Stimulated activated CD4-positive, alpha-beta T cell treated with anti-CD3 and anti-CD28 coated beads, Interleukin-12 subunit alpha, Interleukin-12 subunit beta, amount 100 ng/mL, for 48 hours (primary cell): Measurements from ENCODE around the gene TRPC4.

Experiments used
- DNase-seq, 3 donors: peaks; one replicate each; pipeline ENCODE4 v3.0.0-alpha.2; 2020; ENCODE audit warnings: low read depth in 2 of 3, low spot score in 1 of 3

Gene TRPC4

GRCh38 chr13:37869756-37870488, at the start of gene TRPC4:
TRPC4 (minus strand) TSS chr13:37869772; CDS start chr13:37783333, 86,439 bp downstream.
- no peak for DNase-seq

- no peak for DNase-seq
Observed at GRCh38 chr13:37918751-37919150, 49.2 kb upstream of the TRPC4 start.

- no peak for DNase-seq
Observed at GRCh38 chr13:37918116-37918714, 48.6 kb upstream of the TRPC4 start.

GRCh38 chr13:37914781-37915391, 45.3 kb upstream of the TRPC4 start:
- no peak for DNase-seq

GRCh38 chr13:37910790-37911189, 41.2 kb upstream of the TRPC4 start:
- DNase-seq: no peak

GRCh38 chr13:37906880-37907279, 37.3 kb upstream of the TRPC4 start:
- no peak for DNase-seq

- no peak for DNase-seq
Observed at GRCh38 chr13:37905736-37906135, 36.2 kb upstream of the TRPC4 start.

GRCh38 chr13:37899753-37900152, 30.2 kb upstream of the TRPC4 start:
- no peak for DNase-seq

- no peak for DNase-seq
Observed at GRCh38 chr13:37893321-37893720, 23.7 kb upstream of the TRPC4 start.

- DNase-seq: no peak
Observed at GRCh38 chr13:37889820-37890219, 20.2 kb upstream of the TRPC4 start.

- no peak for DNase-seq
Observed at GRCh38 chr13:37889102-37889501, 19.5 kb upstream of the TRPC4 start.

GRCh38 chr13:37886879-37887278, 17.3 kb upstream of the TRPC4 start:
- no peak for DNase-seq

- DNase-seq: no peak
Observed at GRCh38 chr13:37884674-37885073, 15.1 kb upstream of the TRPC4 start.

GRCh38 chr13:37884026-37884425, 14.5 kb upstream of the TRPC4 start:
- DNase-seq: no peak

GRCh38 chr13:37878921-37879320, 9.3 kb upstream of the TRPC4 start:
- no peak for DNase-seq

- DNase-seq: no peak
Observed at GRCh38 chr13:37878496-37878895, 8.9 kb upstream of the TRPC4 start.

GRCh38 chr13:37870895-37871550, 1.5 kb upstream of the TRPC4 start:
- no peak for DNase-seq

- DNase-seq: no peak
Observed at GRCh38 chr13:37870489-37870845, 895 bp upstream of the TRPC4 start.

GRCh38 chr13:37869506-37869755, 141 bp downstream of the TRPC4 start:
- DNase-seq: no peak

- no peak for DNase-seq
Observed at GRCh38 chr13:37868691-37869505, 674 bp downstream of the TRPC4 start.

GRCh38 chr13:37863708-37864107, 5.9 kb downstream of the TRPC4 start:
- no peak for DNase-seq

GRCh38 chr13:37835392-37835791, 34.2 kb downstream of the TRPC4 start:
- DNase-seq: no peak
